Thyroid gland (tissue), 4 donors: ENCODE measurements around the gene PALM3. TPM values are rescaled to one million over a fixed set of nuclear protein-coding genes. Genes with fewer than 3 reads are reported as not detected.

Experiments used
- DNase-seq, 2 donors: peaks; one replicate each; pipeline ENCODE4 v3.0.0-alpha.2; 2019
- H3K27ac ChIP-seq, 3 donors: fragments of 200-600 bp; sonication (generic); 1 replicate in 2 of 3; 2 replicates in 1 of 3; pipeline ENCODE4 v1.5.1; 2016 to 2019; ENCODE audit warnings: mild to moderate bottlenecking in 1 of 3, moderate library complexity in 1 of 3
- H3K27me3 ChIP-seq: fragments of 200-600 bp; sonication (generic); one replicate; pipeline ENCODE4 v1.5.1; 2019
- H3K36me3 ChIP-seq, 2 donors: fragments of 200-600 bp; sonication (generic); one replicate each; pipeline ENCODE4 v1.5.1; 2016 to 2019
- H3K4me1 ChIP-seq, 2 donors: fragments of 200-600 bp; sonication (generic); one replicate each; pipeline ENCODE4 v1.5.1; 2017 to 2019
- H3K4me3 ChIP-seq, 3 donors: fragments of 200-600 bp; sonication (generic); replicated peaks in 1 of 3; 1 replicate in 2 of 3; 2 replicates in 1 of 3; pipeline ENCODE4 v1.5.1; 2016; ENCODE audit warnings: mild to moderate bottlenecking in 1 of 3
- H3K9me3 ChIP-seq: fragments of 200-600 bp; sonication (generic); one replicate; pipeline ENCODE4 v1.5.1; 2017
- CTCF ChIP-seq, 6 experiments: fragments of 200-600 bp in 3 of 6; fragments of 450-650 bp in 3 of 6; sonication (generic) in 3 of 6; IDR thresholded peaks; one replicate each; pipeline ENCODE4 v1.5.1; 2016 to 2019; ENCODE audit warnings: antibody characterized with exemption in 6 of 6, mild to moderate bottlenecking in 2 of 6, inconsistent platforms in 1 of 6, moderate library complexity in 1 of 6
- POLR2A ChIP-seq, 2 donors: fragments of 450-650 bp; IDR thresholded peaks; one replicate each; pipeline ENCODE4 v1.6.1; 2017; ENCODE audit warnings: antibody characterized with exemption in 2 of 2, mild to moderate bottlenecking in 2 of 2, moderate library complexity in 1 of 2
- WGBS, 2 donors: methylation state at CpG; one replicate each; pipeline ENCODE4 v1.1.5; 2017; 5-methylcytosine and 5-hydroxymethylcytosine counted together
- intact Hi-C: fragments of 100-400 bp; cut with DNase I; formaldehyde crosslinking; loops from one replicate; pipeline ENCODE4 v1.15.1; 2023
- total RNA-seq, 4 donors: library from RNA; depleted of rRNA; stranded (reverse); fragments of >200 nt; gene quantifications; one replicate each; pipeline ENCODE4 v1.2.3, GENCODE V29; 2016

PALM3 gene
- total RNA-seq, 4 donors from 2014 or later = 4.8 to 9.6 (median 6.8) TPM

GRCh38 chr19:14089662-14090508 is 28.0 kb upstream of the PALM3 start:
- no peaks in the 10 kb centered on the region for H3K36me3 ChIP-seq
- peak overlapping the region in 1 of 3 donors; percentile 93 for H3K4me3 ChIP-seq
- peak; percentile 43 to 45 for DNase-seq
- TF ChIP-seq CTCF (IDR thresholded peaks at IDR 0.05) = peak in 2 of 6 experiments; percentile 26 to 27
- no peak for TF ChIP-seq POLR2A (IDR thresholded peaks at IDR 0.05)
- peak overlapping the region in 1 of 3 donors; percentile 71 for H3K27ac ChIP-seq
- no peaks in the 10 kb centered on the region for H3K27me3 ChIP-seq
- intact Hi-C loops = loop anchor here (5.0 kb wide), 1 partner anchor 32 kb away; no protein-coding TSS in a partner anchor
- H3K4me1 ChIP-seq = peaks cover 0 to 28% of the 10 kb centered on the region in 2 donors
- 0 to 4% methylated on average over 10 to 23 of the region's 142 CpGs for whole genome bisulfite sequencing, 2 donors
- H3K9me3 ChIP-seq = no peaks in the 10 kb centered on the region

GRCh38 chr19:14089412-14089661 is 27.5 kb upstream of the PALM3 start:
- DNase-seq = no peak
- H3K4me3 ChIP-seq = peak overlapping the region in 1 of 3 donors; percentile 23
- peaks cover 0 to 28% of the 10 kb centered on the region in 2 donors for H3K4me1 ChIP-seq
- TF ChIP-seq CTCF (IDR thresholded peaks at IDR 0.05) = no peak
- no peak for TF ChIP-seq POLR2A (IDR thresholded peaks at IDR 0.05)
- WGBS, 2 donors = 37% methylated on average over 16 of the region's 16 CpGs
- no peaks in the 10 kb centered on the region for H3K36me3 ChIP-seq
- intact Hi-C loops = loop anchor here (5.0 kb wide), 1 partner anchor 33 kb away; no protein-coding TSS in a partner anchor
- H3K27ac ChIP-seq = no peak overlapping the region
- no peaks in the 10 kb centered on the region for H3K9me3 ChIP-seq
- H3K27me3 ChIP-seq = no peaks in the 10 kb centered on the region

GRCh38 chr19:14088634-14089411 is 26.9 kb upstream of the PALM3 start:
- DNase-seq = no peak
- Histone ChIP-seq H3K27ac (no peak overlapping the region), H3K4me3 (peak overlapping the region in 1 of 3 donors; percentile 23), H3K4me1 (peaks cover 0 to 28% of the 10 kb centered on the region in 2 donors), H3K27me3 (no peaks in the 10 kb centered on the region), H3K36me3 (no peaks in the 10 kb centered on the region), H3K9me3 (no peaks in the 10 kb centered on the region)
- TF ChIP-seq CTCF (IDR thresholded peaks at IDR 0.05) = no peak
- no peak for TF ChIP-seq POLR2A (IDR thresholded peaks at IDR 0.05)
- intact Hi-C loops = loop anchor here (5.0 kb wide), 1 partner anchor 33 kb away; no protein-coding TSS in a partner anchor
- 87 to 93% methylated on average over 30 of the region's 30 CpGs for WGBS, 2 donors

GRCh38 chr19:14086098-14086497 is 24.2 kb upstream of the PALM3 start:
- Histone ChIP-seq H3K36me3 (no peaks in the 10 kb centered on the region), H3K4me1 (peaks cover 7 to 32% of the 10 kb centered on the region in 2 donors), H3K9me3 (no peaks in the 10 kb centered on the region), H3K27ac (no peak overlapping the region), H3K27me3 (no peaks in the 10 kb centered on the region), H3K4me3 (no peak overlapping the region)
- 81 to 82% methylated on average over 5 of the region's 5 CpGs for WGBS, 2 donors
- TF ChIP-seq CTCF (IDR thresholded peaks at IDR 0.05) = no peak
- TF ChIP-seq POLR2A (IDR thresholded peaks at IDR 0.05) = no peak
- DNase-seq = no peak
- intact Hi-C loops = loop anchor here (5.0 kb wide), 1 partner anchor 36 kb away; no protein-coding TSS in a partner anchor
